ENCODE results near the gene VIPR2. TPM values are rescaled to one million over a fixed set of nuclear protein-coding genes. Genes with fewer than 3 reads are reported as not detected.

Gene VIPR2
- 0.10 TPM in 1 of 5 replicates, not detected in the others for total RNA-seq (2022; extraction: Qiagen RNA extraction)

GRCh38 chr7:159144758-159145489 is at the start of gene VIPR2:
TSS of gene VIPR2 (minus strand) at chr7:159144867. CDS start at chr7:159144771, 96 bp downstream.

